Measurements from ENCODE around the gene SERINC1.
"Not testable (repeated sequence)": the region's sequence is repeated elsewhere in the genome, so short reads cannot be mapped to it uniquely, and the experiment has no call there.

The SERINC1 gene
- total RNA-seq, result 235 to 602 (median 329) reads per million in 18 experiments

- DNase-seq, result peak; percentile 97 to 98
Measured at GRCh38 chr6:122471107-122472021, at the start of gene SERINC1. SERINC1 (minus strand) TSS chr6:122471807; CDS start chr6:122471737, 70 bp downstream.

- DNase-seq, result no peak
Measured at GRCh38 chr6:122511193-122511924, 39.8 kb upstream of the SERINC1 start.

GRCh38 chr6:122505170-122505569 lies 33.6 kb upstream of the SERINC1 start:
- DNase-seq, result not testable (repeated sequence)

- no peak for DNase-seq
Measured at GRCh38 chr6:122501475-122501874, 29.9 kb upstream of the SERINC1 start.

- DNase-seq, result no peak
Measured at GRCh38 chr6:122495612-122496011, 24.0 kb upstream of the SERINC1 start.

- no peak for DNase-seq
Measured at GRCh38 chr6:122494665-122495272, 23.2 kb upstream of the SERINC1 start.

GRCh38 chr6:122491919-122492555 lies 20.4 kb upstream of the SERINC1 start:
- DNase-seq, result peak; percentile 59 to 67

GRCh38 chr6:122490607-122491006 lies 19.0 kb upstream of the SERINC1 start:
- no peak for DNase-seq

- peak in 1 of 2 donors; percentile 4 for DNase-seq
Measured at GRCh38 chr6:122484760-122485159, 13.2 kb upstream of the SERINC1 start.

- no peak for DNase-seq
Measured at GRCh38 chr6:122482750-122483080, 11.1 kb upstream of the SERINC1 start.

GRCh38 chr6:122476131-122476530 lies 4.5 kb upstream of the SERINC1 start:
- peak in 1 of 2 donors; percentile 55 for DNase-seq

- no peak for DNase-seq
Measured at GRCh38 chr6:122472022-122472340, 374 bp upstream of the SERINC1 start.

- no peak for DNase-seq
Measured at GRCh38 chr6:122461885-122462284, 9.7 kb downstream of the SERINC1 start.

GRCh38 chr6:122459865-122460416 lies 11.7 kb downstream of the SERINC1 start:
- DNase-seq, result not testable (repeated sequence)

GRCh38 chr6:122459240-122459639 lies 12.4 kb downstream of the SERINC1 start:
- DNase-seq, result no peak

GRCh38 chr6:122458087-122458486 lies 13.5 kb downstream of the SERINC1 start:
- DNase-seq, result no peak

GRCh38 chr6:122455116-122455515 lies 16.5 kb downstream of the SERINC1 start:
- not testable (repeated sequence) for DNase-seq

GRCh38 chr6:122454673-122455072 lies 16.9 kb downstream of the SERINC1 start:
- no peak for DNase-seq

- no peak for DNase-seq
Measured at GRCh38 chr6:122452509-122452908, 19.1 kb downstream of the SERINC1 start.

GRCh38 chr6:122449069-122449468 lies 22.5 kb downstream of the SERINC1 start:
- DNase-seq, result no peak

GRCh38 chr6:122445274-122445673 lies 26.3 kb downstream of the SERINC1 start:
- DNase-seq, result no peak

GRCh38 chr6:122438975-122439374 lies 32.6 kb downstream of the SERINC1 start:
- no peak for DNase-seq

- DNase-seq, result no peak
Measured at GRCh38 chr6:122432816-122433215, 38.8 kb downstream of the SERINC1 start.

Data from inflammatory macrophage (primary cell).